GM21576 (cell line): Measurements from ENCODE around the gene OR10A4.
"Not testable (repeated sequence)": the region's sequence is repeated elsewhere in the genome, so short reads cannot be mapped to it uniquely, and the experiment has no call there.

Experiments used
- ATAC-seq: cut with Tn5 transposase; IDR thresholded peaks from one replicate; pipeline ENCODE4 v1.9.1; 2021; ENCODE audit warnings: mild to moderate bottlenecking, moderate library complexity; ENCODE audit not compliant: unreplicated experiment

The OR10A4 gene, protein sequence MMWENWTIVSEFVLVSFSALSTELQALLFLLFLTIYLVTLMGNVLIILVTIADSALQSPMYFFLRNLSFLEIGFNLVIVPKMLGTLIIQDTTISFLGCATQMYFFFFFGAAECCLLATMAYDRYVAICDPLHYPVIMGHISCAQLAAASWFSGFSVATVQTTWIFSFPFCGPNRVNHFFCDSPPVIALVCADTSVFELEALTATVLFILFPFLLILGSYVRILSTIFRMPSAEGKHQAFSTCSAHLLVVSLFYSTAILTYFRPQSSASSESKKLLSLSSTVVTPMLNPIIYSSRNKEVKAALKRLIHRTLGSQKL

DNA sequence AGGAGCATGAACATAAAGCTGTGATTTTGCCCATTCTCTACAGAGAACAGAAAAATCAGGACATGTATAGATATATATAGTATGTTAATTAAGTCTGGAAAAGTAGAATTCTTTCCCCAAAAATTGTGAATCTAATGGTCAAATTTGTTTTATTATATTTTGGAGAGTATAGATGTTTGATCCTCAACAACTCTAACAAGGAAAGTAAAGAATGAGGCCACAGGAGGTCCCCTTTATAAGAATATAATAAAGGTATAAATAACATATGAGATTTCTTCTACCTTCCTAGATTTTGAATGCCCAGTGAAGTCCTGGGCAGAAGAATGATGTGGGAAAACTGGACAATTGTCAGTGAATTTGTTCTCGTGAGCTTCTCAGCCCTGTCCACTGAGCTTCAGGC, at the start of gene OR10A4:
Gene OR10A4, plus strand, starts transcription at position 301 of the 400 bp plus-strand sequence. Its CDS starts 23 bp downstream, at position 324.
- ATAC-seq, result no peak

DNA sequence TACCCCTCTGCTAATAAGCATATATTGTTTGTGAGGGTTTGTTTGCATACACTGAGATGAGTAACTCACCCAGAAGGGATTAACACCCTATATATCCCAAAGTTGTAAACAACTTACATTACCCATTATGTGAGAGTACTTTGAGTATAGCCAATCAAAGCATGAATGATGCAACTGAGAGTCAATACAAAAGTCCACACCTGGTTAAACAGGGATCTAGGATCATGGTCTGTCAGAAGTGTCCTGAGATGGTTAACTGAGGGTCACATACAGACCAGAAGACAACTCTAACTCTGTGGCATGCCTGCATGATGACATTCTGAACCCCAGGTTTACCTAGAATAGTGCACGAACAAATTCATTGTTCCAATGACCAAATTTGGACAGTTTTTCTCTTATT, 48.3 kb upstream of the OR10A4 start:
- ATAC-seq, result no peak

DNA sequence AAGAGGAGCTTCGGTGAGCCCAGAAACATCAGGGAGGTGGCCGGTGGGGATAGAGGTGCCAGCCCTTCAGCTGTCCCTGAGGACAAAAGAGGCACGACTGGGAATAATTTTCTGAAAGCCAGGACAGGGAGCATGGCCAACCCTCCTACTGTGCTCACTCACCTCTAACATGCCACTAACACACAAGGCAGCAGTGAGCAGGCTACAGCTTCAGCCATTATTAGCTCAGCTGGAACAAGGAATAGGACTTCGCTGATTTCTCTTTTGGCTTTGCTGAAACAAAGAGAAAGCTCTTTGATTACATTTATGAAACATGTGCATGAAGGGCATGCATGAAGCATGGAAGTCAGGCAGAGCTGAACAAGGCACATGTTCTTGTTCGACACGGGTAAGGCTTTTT, 43.1 kb upstream of the OR10A4 start:
- no peak for ATAC-seq

DNA sequence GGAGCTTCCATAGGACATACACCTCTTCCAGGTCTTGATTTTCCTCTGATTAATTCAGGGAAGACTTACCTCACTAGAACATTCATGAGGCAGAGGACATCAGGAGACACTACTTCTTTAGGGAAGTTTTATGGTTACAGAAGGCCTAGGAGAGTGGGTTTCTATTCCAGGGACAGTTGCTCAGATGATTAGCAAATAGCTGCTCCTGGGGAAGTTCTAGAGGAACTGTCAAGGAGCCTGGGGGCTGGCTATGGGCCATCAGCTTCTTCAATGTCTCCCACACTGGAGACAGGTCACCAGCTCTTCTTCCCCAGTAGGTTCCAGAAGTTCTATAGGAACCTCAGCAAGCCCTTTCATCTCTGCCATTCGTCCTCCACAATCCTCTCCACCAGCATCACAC, 42.4 kb upstream of the OR10A4 start:
- no peak for ATAC-seq

DNA sequence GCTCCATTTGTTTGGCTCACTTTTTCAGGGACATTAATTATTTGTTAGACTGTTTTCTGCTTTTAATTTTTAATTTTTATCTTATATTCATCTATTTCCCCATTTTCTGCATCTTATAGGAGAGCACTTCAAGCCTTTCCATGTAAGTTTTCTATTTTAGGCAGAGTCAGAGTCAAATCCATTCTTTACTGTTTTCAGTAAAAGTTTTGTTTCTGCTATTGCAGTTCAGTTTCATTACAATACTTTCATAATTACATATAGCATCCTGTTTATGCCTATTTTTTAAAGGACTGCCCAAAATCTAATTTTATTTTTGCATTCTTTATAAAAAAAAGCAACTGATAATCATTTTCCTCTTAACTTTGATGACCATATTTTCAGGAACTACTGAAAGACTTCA, 34.7 kb upstream of the OR10A4 start:
- no peak for ATAC-seq

DNA sequence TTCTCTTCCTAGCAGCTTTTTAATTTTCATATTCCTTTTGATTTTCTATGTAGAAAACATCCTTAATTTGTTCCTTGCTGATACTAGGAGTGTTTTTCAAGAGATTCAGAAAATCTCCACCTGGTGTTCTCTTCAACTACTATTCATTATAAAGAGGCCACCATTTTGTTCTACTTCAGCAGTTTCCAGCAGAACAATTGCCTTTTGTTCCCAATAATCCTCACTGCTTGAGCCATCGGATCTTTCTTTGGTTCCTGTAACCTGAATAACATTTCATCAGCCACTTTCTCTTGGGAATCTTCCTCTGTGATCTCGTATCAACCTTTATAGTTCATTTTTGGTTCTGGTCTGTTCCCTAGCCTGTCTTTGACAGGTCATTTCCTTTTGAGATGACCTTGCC, 32.8 kb upstream of the OR10A4 start:
- ATAC-seq, result no peak

DNA sequence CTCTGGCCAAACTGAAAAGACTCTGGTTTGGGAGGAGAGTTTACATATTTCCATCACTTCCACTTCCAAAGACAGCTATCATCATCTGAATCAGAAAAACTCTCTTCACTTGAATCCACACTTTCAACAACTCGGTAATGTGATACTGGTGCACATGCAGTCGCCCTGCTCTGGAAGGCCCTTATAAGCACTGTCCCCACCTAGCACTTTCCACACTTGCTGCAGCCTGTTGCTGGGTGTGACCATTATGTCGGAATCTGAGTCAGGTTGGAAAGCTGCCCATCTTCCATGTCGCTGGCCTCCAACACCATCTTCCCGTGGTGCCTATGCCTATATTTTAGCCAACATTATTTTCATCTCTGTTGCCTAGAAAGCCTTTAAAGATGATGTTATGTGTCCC, 32.1 kb upstream of the OR10A4 start:
- no peak for ATAC-seq

DNA sequence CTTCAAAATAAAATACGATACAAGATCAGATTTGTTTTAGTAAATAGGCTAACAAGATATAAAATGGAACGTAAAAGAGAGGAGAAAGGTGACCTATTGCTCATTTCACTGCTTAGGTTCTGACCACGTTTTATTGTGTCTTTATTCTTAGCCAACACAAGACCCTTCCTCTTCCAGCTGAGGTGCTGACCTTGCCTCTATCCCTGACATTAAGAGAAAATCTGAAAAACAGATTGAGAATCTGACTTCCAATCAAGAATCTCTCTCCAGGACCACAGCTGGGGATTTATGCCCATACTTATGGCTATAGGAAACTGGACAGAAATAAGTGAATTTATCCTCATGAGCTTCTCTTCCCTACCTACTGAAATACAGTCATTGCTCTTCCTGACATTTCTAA, 31.0 kb upstream of the OR10A4 start, which contains the start of gene OR10A5:
Gene OR10A5, plus strand, starts transcription at position 301 of the 400 bp plus-strand sequence. Its CDS starts 0 bp downstream, at position 301.
- ATAC-seq, result no peak

DNA sequence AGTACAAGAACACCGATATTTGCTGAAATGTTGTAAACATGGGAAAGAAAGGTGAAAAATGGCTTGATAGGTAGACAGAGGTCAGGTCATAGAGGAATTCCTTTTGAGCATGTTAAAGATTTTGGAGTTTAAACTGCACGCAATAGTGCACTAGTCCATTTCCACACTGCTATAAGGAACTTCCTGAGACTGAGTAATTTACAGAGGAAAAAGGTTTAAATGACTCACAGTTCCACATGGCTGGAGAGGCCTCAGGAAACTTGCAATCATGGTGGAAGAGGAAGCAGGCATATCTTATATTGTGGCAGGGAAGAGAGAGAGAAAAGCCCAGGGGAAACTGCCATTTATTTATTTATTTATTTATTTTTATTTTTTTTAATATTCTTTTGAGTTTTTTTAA, 25.9 kb upstream of the OR10A4 start:
- ATAC-seq, result no peak

DNA sequence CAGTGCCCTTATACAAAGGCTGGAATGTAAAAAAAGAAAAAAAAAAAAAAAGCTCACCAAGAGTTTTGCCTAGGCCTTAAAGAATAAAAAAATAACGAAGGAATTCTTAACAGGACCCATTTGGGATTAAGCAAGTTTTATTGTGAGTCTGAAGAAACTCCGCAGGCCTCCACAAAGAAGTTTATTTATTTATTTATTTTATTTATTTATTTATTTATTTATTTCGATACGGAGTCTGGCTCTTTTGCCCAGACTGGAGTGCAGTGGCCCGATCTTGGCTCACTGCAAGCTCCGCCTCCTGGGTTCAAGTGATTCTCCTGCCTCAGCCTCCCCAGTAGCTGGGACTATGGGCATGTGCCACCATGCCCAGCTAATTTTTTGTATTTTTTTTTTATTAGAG, 21.6 kb upstream of the OR10A4 start:
- not testable (repeated sequence) for ATAC-seq

DNA sequence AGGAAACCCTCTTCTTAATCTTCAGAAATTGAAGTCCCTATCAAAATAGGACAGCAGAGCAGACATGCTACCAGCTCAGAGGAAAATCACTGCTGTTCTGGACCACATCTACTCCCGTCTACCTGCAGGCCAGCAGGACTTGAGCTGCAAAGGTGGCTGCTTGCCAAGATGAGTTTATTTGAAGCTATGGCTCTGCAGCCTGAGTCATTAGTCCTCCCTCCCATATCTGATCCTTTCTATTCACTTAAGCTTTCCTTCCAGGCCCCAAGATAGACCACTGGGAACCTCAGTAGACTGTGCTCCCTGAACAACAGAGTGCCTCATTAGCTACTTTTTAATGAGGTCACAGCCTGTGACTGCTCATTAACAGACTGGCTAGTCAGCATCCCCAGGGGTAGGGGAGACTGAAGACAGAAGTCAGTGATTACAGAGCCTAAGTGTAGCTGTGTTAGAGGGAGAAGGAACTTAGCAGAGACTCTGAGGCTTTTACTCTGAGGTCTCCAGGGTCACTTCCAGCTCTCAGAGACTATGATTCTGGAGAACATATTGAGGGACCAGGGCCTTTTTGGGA, 20.4 kb upstream of the OR10A4 start:
- no peak for ATAC-seq

DNA sequence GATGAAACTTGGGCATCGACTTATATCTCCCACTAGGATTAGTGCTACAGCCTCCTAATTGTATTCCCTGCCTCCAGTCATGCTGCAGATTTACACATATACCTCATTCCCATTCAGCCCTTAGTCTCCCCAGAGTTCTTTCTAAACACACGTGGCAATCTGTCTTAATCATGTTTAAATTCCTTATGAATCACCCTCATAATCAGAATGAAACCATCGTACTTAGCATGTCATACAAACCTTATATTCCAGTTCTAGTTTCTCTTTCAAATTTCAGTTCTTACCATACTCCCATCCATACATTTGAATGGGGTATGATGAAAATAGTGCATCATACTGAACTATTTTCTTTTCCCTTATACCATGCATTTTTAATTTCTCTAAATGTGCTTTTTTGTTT, 19.6 kb upstream of the OR10A4 start:
- peak; percentile 59 for ATAC-seq

DNA sequence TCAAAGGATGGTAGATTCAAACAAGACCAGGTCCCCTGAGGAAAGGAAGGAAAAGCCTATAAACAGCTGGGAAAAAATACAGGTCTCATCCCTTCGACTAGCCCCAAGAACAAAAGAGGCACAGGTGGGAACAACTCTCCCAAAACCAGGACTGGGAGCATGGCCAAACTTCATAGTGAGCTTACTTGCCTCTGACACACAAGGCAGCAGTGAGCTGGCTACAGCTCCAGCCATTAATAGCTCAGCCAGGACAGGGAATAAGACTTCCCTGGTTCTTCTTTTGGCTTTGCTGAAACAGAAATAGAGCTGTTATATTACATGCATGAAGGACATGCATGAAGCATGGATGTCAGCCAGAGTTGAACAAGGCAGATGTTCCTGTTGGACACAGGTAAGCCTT, 13.5 kb upstream of the OR10A4 start, which contains the start of gene OR10A2:
Gene OR10A2, plus strand, starts transcription at position 97 of the 400 bp plus-strand sequence. CDS start 6,698 bp downstream, outside the sequence.
- ATAC-seq, result no peak

DNA sequence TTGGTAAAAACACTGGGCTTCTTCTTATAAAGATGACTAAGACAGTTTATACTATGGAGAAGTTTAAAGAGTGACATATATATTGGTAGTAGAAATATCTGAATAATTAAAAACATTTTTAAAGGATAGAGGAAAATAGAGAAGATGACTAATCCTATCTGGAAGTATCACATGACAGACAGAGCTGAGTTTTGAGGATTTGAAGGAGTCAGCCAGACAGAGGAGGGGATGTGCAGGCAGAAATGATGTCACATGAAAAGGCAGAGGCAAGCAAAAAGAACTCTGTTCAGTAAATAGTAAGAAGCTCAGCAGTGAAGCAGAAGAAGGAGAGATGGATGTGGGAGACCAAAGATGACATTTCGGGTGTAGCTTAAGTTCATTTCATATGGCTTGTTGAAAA, 12.0 kb upstream of the OR10A4 start:
- ATAC-seq, result no peak

DNA sequence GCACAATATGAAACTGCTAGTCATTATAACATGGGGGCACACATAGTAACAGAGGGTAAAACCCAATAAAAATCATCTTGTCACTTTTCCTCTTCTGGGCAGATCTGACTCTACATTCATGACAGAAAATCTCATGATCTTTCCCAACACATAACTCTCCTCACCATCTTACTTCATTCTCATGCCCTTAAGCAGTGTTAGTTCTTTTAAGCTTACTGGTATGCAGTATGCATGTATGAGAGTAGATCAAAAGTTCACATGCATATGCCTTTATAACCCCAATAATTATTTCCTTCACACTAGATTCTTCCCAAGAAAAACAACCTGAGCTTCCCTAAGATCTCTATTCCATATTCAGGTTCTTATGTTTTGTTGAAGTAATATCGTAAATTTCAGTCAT, 5.1 kb upstream of the OR10A4 start:
- no peak for ATAC-seq

DNA sequence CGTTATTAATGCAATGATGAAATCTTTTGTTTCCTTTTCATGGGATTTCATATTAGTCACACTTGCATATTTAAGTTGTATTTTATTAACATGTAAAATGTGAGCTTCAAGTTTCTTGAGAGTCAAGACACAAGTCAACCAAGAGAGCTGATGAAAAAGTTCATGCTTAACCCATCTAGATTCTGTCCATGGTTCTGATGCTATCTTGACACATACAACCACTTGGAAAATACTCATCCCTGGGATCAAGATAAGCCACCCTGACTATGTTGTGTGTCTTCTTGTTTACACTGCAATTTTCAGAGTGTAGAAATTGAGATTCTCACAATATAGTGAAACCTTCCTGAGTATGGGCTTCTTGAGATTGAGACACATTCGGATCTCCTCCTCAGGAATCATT, 664 bp upstream of the OR10A4 start:
- ATAC-seq, result no peak

DNA sequence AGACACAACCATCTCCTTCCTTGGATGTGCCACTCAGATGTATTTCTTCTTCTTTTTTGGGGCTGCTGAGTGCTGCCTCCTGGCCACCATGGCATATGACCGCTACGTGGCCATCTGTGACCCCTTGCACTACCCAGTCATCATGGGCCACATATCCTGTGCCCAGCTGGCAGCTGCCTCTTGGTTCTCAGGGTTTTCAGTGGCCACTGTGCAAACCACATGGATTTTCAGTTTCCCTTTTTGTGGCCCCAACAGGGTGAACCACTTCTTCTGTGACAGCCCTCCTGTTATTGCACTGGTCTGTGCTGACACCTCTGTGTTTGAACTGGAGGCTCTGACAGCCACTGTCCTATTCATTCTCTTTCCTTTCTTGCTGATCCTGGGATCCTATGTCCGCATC, 489 bp downstream of the OR10A4 start:
- no peak for ATAC-seq

DNA sequence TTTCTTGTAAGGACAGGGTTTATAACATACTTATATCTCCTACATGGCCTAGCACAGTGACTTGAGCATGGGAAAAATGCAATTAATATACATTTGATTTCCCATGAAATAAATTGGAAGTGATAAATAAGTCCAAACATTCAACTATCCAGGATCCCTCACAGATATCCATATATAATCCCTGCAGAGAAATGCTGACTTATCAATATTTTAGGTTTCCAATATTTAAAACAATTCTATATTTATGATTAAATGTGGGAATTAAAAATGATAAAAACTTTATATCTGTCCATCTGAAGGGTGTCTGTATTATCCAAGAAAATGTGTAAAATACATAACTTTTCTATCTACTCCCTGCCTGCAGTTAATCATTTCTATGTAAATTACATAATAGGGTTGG, 6.3 kb downstream of the OR10A4 start:
- ATAC-seq, result no peak

DNA sequence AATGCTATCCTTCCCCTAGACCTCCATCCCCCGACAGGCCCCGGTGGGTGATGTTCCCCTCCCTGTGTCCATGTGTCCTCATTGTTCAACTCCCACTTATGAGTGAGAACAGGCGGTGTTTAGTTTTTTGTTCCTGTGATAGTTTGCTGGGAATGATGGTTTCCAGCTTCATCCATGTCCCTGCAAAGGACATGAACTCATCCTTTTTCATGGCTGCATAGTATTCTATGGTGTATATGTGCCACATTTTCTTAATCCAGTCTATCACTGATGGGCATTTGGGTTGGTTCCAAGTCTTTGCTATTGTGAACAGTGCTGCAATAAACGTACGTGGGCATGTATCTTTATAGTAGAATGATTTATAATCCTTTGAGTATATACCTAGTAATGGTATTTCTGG, 11.3 kb downstream of the OR10A4 start:
- not testable (repeated sequence) for ATAC-seq

DNA sequence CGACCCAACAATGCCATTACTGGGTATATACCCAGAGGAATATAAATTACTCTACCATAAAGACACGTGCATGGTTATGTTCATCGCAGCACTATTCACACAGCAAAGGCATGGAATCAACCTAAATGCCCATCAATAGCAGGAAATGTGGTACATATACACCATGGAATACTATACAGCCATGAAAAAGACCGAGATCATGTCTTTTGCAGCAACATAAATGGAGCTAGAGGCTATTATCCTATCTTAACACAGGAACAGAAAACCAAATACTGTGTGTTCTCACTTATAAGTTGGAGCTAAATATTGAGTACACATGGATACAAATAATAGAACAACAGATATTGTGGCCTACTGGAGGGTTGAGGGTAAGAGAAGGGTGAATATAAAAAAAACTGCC, 12.4 kb downstream of the OR10A4 start:
- ATAC-seq, result no peak

DNA sequence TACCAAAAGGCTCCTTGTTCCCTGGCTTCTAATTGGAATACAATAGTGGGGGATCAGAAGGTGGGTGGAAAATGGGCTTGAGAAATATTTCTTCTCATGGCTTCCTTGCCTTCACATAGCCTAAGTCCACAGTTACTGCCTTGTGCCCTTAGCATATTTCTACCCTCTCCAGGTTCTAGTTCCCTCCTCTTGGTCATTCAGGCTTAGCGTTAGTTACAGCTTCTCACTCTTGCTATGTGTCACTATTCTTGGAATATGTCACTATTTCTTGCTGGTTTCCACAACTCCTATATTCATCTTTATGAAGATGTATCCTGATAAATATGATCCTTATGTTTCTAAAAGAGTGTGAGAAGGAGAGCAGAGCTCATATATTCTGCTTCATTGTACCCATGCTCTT, 13.4 kb downstream of the OR10A4 start:
- no peak for ATAC-seq

DNA sequence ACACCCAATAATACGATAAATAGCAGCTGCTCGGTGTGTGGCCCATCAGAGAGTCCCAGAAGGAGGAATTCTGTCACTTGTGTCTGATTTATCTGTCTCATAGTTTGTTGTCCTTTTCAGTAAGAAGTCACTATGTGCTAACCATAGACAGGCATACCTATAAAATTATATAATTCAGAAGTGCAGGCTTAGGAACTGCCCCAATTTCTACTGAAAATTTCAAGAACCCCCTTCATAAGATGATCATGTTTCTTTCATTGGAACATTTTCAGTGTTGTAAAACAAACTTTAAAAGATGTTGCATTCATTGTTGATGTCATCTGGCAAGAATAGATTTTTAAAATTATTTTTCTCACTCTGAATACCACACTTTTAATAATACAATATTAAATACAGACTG, 16.0 kb downstream of the OR10A4 start, which contains the start of gene OR2D2:
Gene OR2D2, minus strand, starts transcription at position 101 of the 400 bp plus-strand sequence. Its CDS starts 0 bp downstream, at position 101.
- ATAC-seq, result no peak
